Fibroblast of mammary gland (primary cell): ENCODE measurements around the gene PDCD6IP.

Experiments
- DNase-seq: peaks from one replicate; pipeline ENCODE4 v3.0.0-alpha.2; 2010; ENCODE audit warnings: low read depth
- H3K4me3 ChIP-seq: 2 replicates; pipeline ENCODE4 v1.5.1; 2011; ENCODE audit warnings: low read depth, mild to moderate bottlenecking, low read length, moderate library complexity; ENCODE audit not compliant: control insufficient read depth
- CTCF ChIP-seq: conservative IDR thresholded peaks from 2 replicates; pipeline ENCODE4 v1.5.1; 2011; ENCODE audit warnings: low read depth, low read length, inconsistent platforms; ENCODE audit not compliant: control insufficient read depth, insufficient read depth

The PDCD6IP gene

GRCh38 chr3:33887478-33887877 is 89.0 kb downstream of the PDCD6IP start:
- H3K4me3 ChIP-seq, result no peak overlapping the region
- no peak for DNase-seq
- TF ChIP-seq CTCF, result no peak

GRCh38 chr3:33889394-33890039 is 91.1 kb downstream of the PDCD6IP start:
- TF ChIP-seq CTCF, result no peak
- no peak overlapping the region for H3K4me3 ChIP-seq
- DNase-seq, result no peak

GRCh38 chr3:33892655-33893054 is 94.2 kb downstream of the PDCD6IP start:
- no peak overlapping the region for H3K4me3 ChIP-seq
- no peak for TF ChIP-seq CTCF
- no peak for DNase-seq

- H3K4me3 ChIP-seq, result no peak overlapping the region
- no peak for TF ChIP-seq CTCF
- no peak for DNase-seq
These were observed 97.2 kb downstream of the PDCD6IP start for GRCh38 chr3:33895658-33896057.

GRCh38 chr3:33897306-33897705 is 98.9 kb downstream of the PDCD6IP start:
- no peak overlapping the region for H3K4me3 ChIP-seq
- TF ChIP-seq CTCF, result no peak
- no peak for DNase-seq

GRCh38 chr3:33898901-33899300 is 100.5 kb downstream of the PDCD6IP start:
- no peak for DNase-seq
- no peak for TF ChIP-seq CTCF
- no peak overlapping the region for H3K4me3 ChIP-seq

- H3K4me3 ChIP-seq, result no peak overlapping the region
- TF ChIP-seq CTCF, result no peak
- no peak for DNase-seq
These were observed 102.0 kb downstream of the PDCD6IP start for GRCh38 chr3:33900440-33900808.
